Ascending aorta (tissue), 2 donors: ENCODE measurements around the gene ZFYVE16. TPM values are rescaled to one million over a fixed set of nuclear protein-coding genes. Genes with fewer than 3 reads are reported as not detected.
A peak's percentile ranks its signal among the peaks of the same experiment; 100 is the strongest.
"Not testable (repeated sequence)": the region's sequence is repeated elsewhere in the genome, so short reads cannot be mapped to it uniquely, and the experiment has no call there.

Experiments used
- DNase-seq, 2 donors: peaks; one replicate each; pipeline ENCODE4 v3.0.0-alpha.2; 2019; ENCODE audit warnings: low spot score in 2 of 2
- H3K27ac ChIP-seq, 2 donors: fragments of 200-600 bp; sonication (generic); one replicate each; pipeline ENCODE4 v1.5.1; 2016 to 2017; ENCODE audit warnings: mild to moderate bottlenecking in 1 of 2
- H3K27me3 ChIP-seq: fragments of 200-600 bp; sonication (generic); one replicate; pipeline ENCODE4 v1.5.1; 2017
- H3K36me3 ChIP-seq, 2 donors: fragments of 200-600 bp; sonication (generic); one replicate each; pipeline ENCODE4 v1.5.1; 2016
- H3K4me1 ChIP-seq, 2 donors: fragments of 200-600 bp; sonication (generic); one replicate each; pipeline ENCODE4 v1.5.1; 2016 to 2017; ENCODE audit warnings: mild to moderate bottlenecking in 1 of 2
- H3K4me3 ChIP-seq, 2 donors: fragments of 200-600 bp; sonication (generic); one replicate each; pipeline ENCODE4 v1.5.1; 2016 to 2017; ENCODE audit warnings: mild to moderate bottlenecking in 1 of 2
- H3K9me3 ChIP-seq, 2 donors: fragments of 200-600 bp; sonication (generic); one replicate each; pipeline ENCODE4 v1.5.1; 2016
- CTCF ChIP-seq, 3 experiments: fragments of 200-600 bp in 2 of 3; fragments of 450-650 bp in 1 of 3; sonication (generic) in 2 of 3; IDR thresholded peaks; one replicate each; pipeline ENCODE4 v1.5.1; 2016 to 2019; ENCODE audit warnings: antibody characterized with exemption in 3 of 3, mild to moderate bottlenecking in 1 of 3, moderate library complexity in 1 of 3
- intact Hi-C: fragments of 100-400 bp; cut with DNase I; formaldehyde crosslinking; loops from one replicate; pipeline ENCODE4 v1.15.1; 2023
- total RNA-seq: library from RNA; depleted of rRNA; stranded (reverse); fragments of >200 nt; gene quantifications from one replicate; pipeline ENCODE4 v1.1.0, GENCODE V29; 2016

The ZFYVE16 gene
- total RNA-seq, 1 donor from 2014 or later: 10.0 TPM

- peak; percentile 42 to 89 for DNase-seq
- Histone ChIP-seq H3K27ac (peak within 1 kb of the TSS; percentile 70 to 76), H3K27me3 (no peaks in the 10 kb centered on the region), H3K36me3 (peaks cover 0 to 7% of the 10 kb centered on the region in 2 donors), H3K4me3 (peak within 1 kb of the TSS; percentile 67 to 74), H3K4me1 (no peaks in the 10 kb centered on the region), H3K9me3 (peaks cover under 1 to 9% of the 10 kb centered on the region in 2 donors)
- peak in 1 of 3 experiments; percentile 14 for TF ChIP-seq CTCF (IDR thresholded peaks at IDR 0.05)
- intact Hi-C loops: loop anchor here (5.0 kb wide), 3 partner anchors 81 to 184 kb away; partner anchors contain the start of gene ZFYVE16
These were observed 80.2 kb downstream of the ZFYVE16 start, which contains the start of gene FAM151B for GRCh38 chr5:80487829-80488721. TSS of gene FAM151B (plus strand) at chr5:80488100. CDS start at chr5:80488124, 24 bp downstream.

GRCh38 chr5:80491296-80491695 is 83.4 kb downstream of the ZFYVE16 start:
- no peaks in the 10 kb centered on the region for H3K4me1 ChIP-seq
- no peaks in the 10 kb centered on the region for H3K27me3 ChIP-seq
- no peaks in the 10 kb centered on the region for H3K9me3 ChIP-seq
- DNase-seq: no peak
- H3K27ac ChIP-seq: no peak overlapping the region
- H3K36me3 ChIP-seq: no peaks in the 10 kb centered on the region
- TF ChIP-seq CTCF (IDR thresholded peaks at IDR 0.05): no peak
- intact Hi-C loops: no loop called here
- H3K4me3 ChIP-seq: no peak overlapping the region

- H3K27me3 ChIP-seq: no peaks in the 10 kb centered on the region
- no peak for TF ChIP-seq CTCF (IDR thresholded peaks at IDR 0.05)
- no peak for DNase-seq
- H3K36me3 ChIP-seq: no peaks in the 10 kb centered on the region
- H3K27ac ChIP-seq: no peak overlapping the region
- intact Hi-C loops: no loop called here
- no peaks in the 10 kb centered on the region for H3K9me3 ChIP-seq
- H3K4me1 ChIP-seq: no peaks in the 10 kb centered on the region
- no peak overlapping the region for H3K4me3 ChIP-seq
These were observed 84.9 kb downstream of the ZFYVE16 start for GRCh38 chr5:80492741-80493140.

GRCh38 chr5:80493443-80493842 is 85.6 kb downstream of the ZFYVE16 start:
- H3K4me3 ChIP-seq, H3K9me3 ChIP-seq, intact Hi-C loops, H3K4me1 ChIP-seq, H3K27me3 ChIP-seq, DNase-seq, H3K27ac ChIP-seq, H3K36me3 ChIP-seq: not testable (repeated sequence)

- Histone ChIP-seq H3K27ac (no peak overlapping the region), H3K27me3 (no peaks in the 10 kb centered on the region), H3K36me3 (no peaks in the 10 kb centered on the region), H3K9me3 (no peaks in the 10 kb centered on the region), H3K4me1 (no peaks in the 10 kb centered on the region), H3K4me3 (no peak overlapping the region)
- intact Hi-C loops: no loop called here
- DNase-seq: no peak
- no peak for TF ChIP-seq CTCF (IDR thresholded peaks at IDR 0.05)
These were observed 88.0 kb downstream of the ZFYVE16 start for GRCh38 chr5:80495891-80496290.

GRCh38 chr5:80502800-80503199 is 94.9 kb downstream of the ZFYVE16 start:
- intact Hi-C loops: no loop called here
- H3K36me3 ChIP-seq: no peaks in the 10 kb centered on the region
- H3K27ac ChIP-seq: no peak overlapping the region
- H3K4me1 ChIP-seq: no peaks in the 10 kb centered on the region
- no peak overlapping the region for H3K4me3 ChIP-seq
- no peak for TF ChIP-seq CTCF (IDR thresholded peaks at IDR 0.05)
- DNase-seq: no peak
- no peaks in the 10 kb centered on the region for H3K27me3 ChIP-seq
- no peaks in the 10 kb centered on the region for H3K9me3 ChIP-seq
